Panc1 (cell line): ENCODE measurements around the gene CALM1.

Source experiments
- CTCF ChIP-seq: fragments of 450-650 bp; IDR thresholded peaks from 2 replicates; pipeline ENCODE4 v1.5.1; 2017; ENCODE audit warnings: mild to moderate bottlenecking
- POLR2AphosphoS5 ChIP-seq: IDR thresholded peaks from 2 replicates; pipeline ENCODE4 v1.6.1; 2012; ENCODE audit warnings: mild to moderate bottlenecking, low read depth, low read length, moderate library complexity
- REST ChIP-seq, 2 experiments: IDR thresholded peaks; 2 replicates each; pipeline ENCODE4 v1.6.1; 2011 to 2012; ENCODE audit warnings: low read depth in 2 of 2, control low read depth in 1 of 2, low read length in 1 of 2, mild to moderate bottlenecking in 1 of 2, moderate library complexity in 1 of 2; ENCODE audit not compliant: insufficient read depth in 1 of 2

- TF ChIP-seq CTCF, result no peak
- no peak for TF ChIP-seq POLR2AphosphoS5
- no peak for TF ChIP-seq REST (IDR thresholded peaks at IDR 0.05; ENCODE audit: insufficient read depth in 1 of 2, low read depth in 2 of 2, low read length in 1 of 2)
These were observed 56.6 kb downstream of the CALM1 start for GRCh38 chr14:90453401-90453951.
